A673 (cell line): ENCODE measurements around the gene CCDC61. TPM values are rescaled to one million over a fixed set of nuclear protein-coding genes. Genes with fewer than 3 reads are reported as not detected.

Experiments
- BruUV-seq: library from RNA; stranded (reverse); fragments of 400-500 nt; replicated peaks from 2 replicates; lab custom pipeline; 2021; lab: Mats Ljungman, UMichigan
- CTCF ChIA-PET: fragments of 300-600 bp; sonication (Branson Sonifier 250); formaldehyde crosslinking; loops from one replicate; lab custom pipeline; 2022; ENCODE audit warnings: antibody characterized with exemption; lab: Charles Lee
- POLR2A ChIA-PET: fragments of 300-600 bp; sonication (Branson Sonifier 250); formaldehyde crosslinking; loops from one replicate; lab custom pipeline; 2022; ENCODE audit warnings: antibody characterized with exemption; ENCODE audit not compliant: low non-redundant PET; lab: Charles Lee
- DNase-seq: peaks from one replicate; pipeline ENCODE4 v3.0.0-alpha.2; 2015; ENCODE audit warnings: low spot score
- H3K27ac ChIP-seq: fragments of 200-600 bp; sonication (generic); 2 replicates; pipeline ENCODE4 v1.5.1; 2016; ENCODE audit warnings: mixed run types, low read depth, mild to moderate bottlenecking, mixed read lengths, antibody characterized with exemption, low read length; ENCODE audit not compliant: poor library complexity, severe bottlenecking
- H3K27me3 ChIP-seq: fragments of 200-600 bp; sonication (generic); replicated peaks from 2 replicates; pipeline ENCODE4 v1.6.1; 2017; ENCODE audit warnings: mixed run types, low read depth, mild to moderate bottlenecking, mixed read lengths, antibody characterized with exemption, low read length; ENCODE audit not compliant: insufficient read depth, poor library complexity
- H3K36me3 ChIP-seq: fragments of 200-600 bp; sonication (generic); 2 replicates; pipeline ENCODE4 v1.6.1; 2016; ENCODE audit warnings: mixed run types, mild to moderate bottlenecking, mixed read lengths, antibody characterized with exemption, low read length; ENCODE audit not compliant: insufficient read depth, poor library complexity, severe bottlenecking
- H3K4me1 ChIP-seq: fragments of 200-600 bp; sonication (generic); 2 replicates; pipeline ENCODE4 v1.6.1; 2017; ENCODE audit warnings: mixed run types, mild to moderate bottlenecking, mixed read lengths, antibody characterized with exemption, low read length; ENCODE audit not compliant: insufficient read depth, poor library complexity, severe bottlenecking
- H3K4me3 ChIP-seq: fragments of 200-600 bp; sonication (generic); 2 replicates; pipeline ENCODE4 v1.5.1; 2016; ENCODE audit warnings: low read depth, mixed run types, mild to moderate bottlenecking, mixed read lengths, low read length; ENCODE audit not compliant: poor library complexity, severe bottlenecking
- H3K9me3 ChIP-seq: fragments of 200-600 bp; sonication (generic); 2 replicates; pipeline ENCODE4 v1.6.1; 2016; ENCODE audit warnings: mixed run types, low read depth, mild to moderate bottlenecking, mixed read lengths, antibody characterized with exemption, low read length; ENCODE audit not compliant: poor library complexity, severe bottlenecking
- EZH2 ChIP-seq: fragments of 200-600 bp; sonication (generic); IDR thresholded peaks from 2 replicates; pipeline ENCODE4 v1.6.1; 2017; ENCODE audit warnings: borderline replicate concordance, low read depth, mild to moderate bottlenecking, mixed read lengths, antibody characterized with exemption, low read length; ENCODE audit not compliant: poor library complexity, severe bottlenecking
- intact Hi-C: fragments of 100-400 bp; cut with micrococcal nuclease; formaldehyde crosslinking; loops from one replicate; pipeline ENCODE4 v1.10.0; 2022; ENCODE audit not compliant: unreplicated experiment
- total RNA-seq: library from RNA; stranded (reverse); gene quantifications from 2 replicates; pipeline ENCODE4 v1.2.3, GENCODE V29; 2021
- TF ChIP-seq, protein P1 (sequence below): fragments of 300-800, 200-600 bp; sonication (generic); conservative IDR thresholded peaks from 2 replicates; pipeline ENCODE4 v1.5.1; 2017; ENCODE audit warnings: low read depth, mild to moderate bottlenecking, antibody characterized with exemption, low read length, moderate library complexity, mixed read lengths

CCDC61 gene
- total RNA-seq, 1 experiment from 2014 or later = 16.5 TPM

DNA sequence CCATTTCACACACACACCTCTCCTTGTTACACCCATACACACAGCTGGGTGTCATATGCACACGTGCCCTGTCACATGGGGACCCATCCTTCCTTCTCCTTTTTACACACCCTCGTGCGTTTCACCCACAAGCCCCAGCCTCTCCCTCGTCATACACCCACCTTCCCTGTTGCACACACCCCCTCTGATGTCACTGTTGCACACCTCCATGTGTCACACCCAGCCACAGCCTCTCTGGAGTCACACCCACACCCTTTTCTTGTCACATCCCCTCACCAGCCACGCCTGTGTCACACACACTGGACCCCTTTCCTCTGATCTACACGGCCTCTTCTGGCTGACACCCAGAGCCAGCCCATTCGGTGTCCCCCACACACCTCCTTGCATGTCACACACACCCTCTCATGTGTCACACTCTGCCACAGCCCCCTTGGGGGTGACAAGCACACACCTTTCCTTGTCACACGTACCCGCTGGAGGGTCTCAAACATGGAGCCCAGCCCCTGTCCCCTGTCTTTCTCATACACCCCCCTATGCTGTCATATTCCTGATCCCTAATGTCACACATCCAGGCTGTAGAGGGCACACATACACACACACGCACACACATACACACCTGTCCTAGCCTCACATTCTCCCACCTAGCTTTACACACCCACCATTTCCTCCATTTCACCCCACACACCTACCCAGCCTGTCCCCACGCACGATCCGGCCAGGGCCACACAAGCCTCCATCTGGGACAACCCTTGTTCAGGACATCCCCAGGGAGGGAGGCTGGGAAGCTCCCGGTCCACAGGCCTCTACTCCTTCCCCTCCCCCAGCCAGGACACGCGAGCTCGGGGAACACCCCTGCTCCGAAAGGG, 23.0 kb upstream of the CCDC61 start:
- Histone ChIP-seq H3K4me3 (no peak overlapping the region), H3K36me3 (no peaks in the 10 kb centered on the region), H3K27me3 (peaks cover 56% of the 10 kb centered on the region), H3K4me1 (no peaks in the 10 kb centered on the region), H3K27ac (no peak overlapping the region), H3K9me3 (no peaks in the 10 kb centered on the region)
- TF ChIP-seq, protein P1, sequence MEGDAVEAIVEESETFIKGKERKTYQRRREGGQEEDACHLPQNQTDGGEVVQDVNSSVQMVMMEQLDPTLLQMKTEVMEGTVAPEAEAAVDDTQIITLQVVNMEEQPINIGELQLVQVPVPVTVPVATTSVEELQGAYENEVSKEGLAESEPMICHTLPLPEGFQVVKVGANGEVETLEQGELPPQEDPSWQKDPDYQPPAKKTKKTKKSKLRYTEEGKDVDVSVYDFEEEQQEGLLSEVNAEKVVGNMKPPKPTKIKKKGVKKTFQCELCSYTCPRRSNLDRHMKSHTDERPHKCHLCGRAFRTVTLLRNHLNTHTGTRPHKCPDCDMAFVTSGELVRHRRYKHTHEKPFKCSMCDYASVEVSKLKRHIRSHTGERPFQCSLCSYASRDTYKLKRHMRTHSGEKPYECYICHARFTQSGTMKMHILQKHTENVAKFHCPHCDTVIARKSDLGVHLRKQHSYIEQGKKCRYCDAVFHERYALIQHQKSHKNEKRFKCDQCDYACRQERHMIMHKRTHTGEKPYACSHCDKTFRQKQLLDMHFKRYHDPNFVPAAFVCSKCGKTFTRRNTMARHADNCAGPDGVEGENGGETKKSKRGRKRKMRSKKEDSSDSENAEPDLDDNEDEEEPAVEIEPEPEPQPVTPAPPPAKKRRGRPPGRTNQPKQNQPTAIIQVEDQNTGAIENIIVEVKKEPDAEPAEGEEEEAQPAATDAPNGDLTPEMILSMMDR = no peak
- TF ChIP-seq EZH2 = no peak
- intact Hi-C loops = no loop called here
- ChIA-PET CTCF (no interaction called here), POLR2A (no interaction called here)
- BruUV-seq = no TSS peak
- no peak for DNase-seq

DNA sequence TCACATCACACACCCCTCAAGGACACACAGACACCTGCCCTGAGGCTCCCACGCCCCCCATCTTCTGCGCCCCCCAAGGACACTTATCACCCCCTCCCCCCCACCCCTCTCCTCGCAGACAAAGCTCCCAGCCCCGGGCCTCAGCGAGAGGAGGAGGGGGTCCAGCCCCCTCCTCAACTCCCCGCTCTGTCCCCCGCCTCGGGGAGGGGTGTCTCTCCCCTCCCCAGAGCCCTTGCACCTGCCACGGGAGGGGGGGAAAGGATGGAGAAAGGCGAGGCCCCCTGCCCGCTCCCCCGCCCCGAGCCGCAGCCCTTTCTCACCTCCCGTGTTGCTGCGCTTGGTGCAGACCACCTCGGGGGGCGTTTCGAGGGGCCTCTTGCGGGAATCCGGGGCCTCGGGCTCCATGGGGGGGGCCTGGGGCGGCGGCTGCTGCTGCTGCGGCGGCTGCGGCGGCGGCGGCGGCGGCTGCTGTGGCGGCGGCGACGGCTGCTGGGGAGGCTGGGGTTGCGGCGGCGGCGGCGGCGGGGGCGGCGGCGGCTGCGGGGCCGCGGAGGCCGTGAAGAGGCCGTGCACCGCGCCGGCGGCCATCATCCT, 22.2 kb upstream of the CCDC61 start:
- BruUV-seq = no TSS peak
- H3K4me1 ChIP-seq = no peaks in the 10 kb centered on the region
- intact Hi-C loops = no loop called here
- POLR2A ChIA-PET = no interaction called here
- no peak for DNase-seq
- no peaks in the 10 kb centered on the region for H3K9me3 ChIP-seq
- H3K27me3 ChIP-seq = peaks cover 53% of the 10 kb centered on the region
- H3K36me3 ChIP-seq = no peaks in the 10 kb centered on the region
- CTCF ChIA-PET = no interaction called here
- no peak overlapping the region for H3K4me3 ChIP-seq
- TF ChIP-seq, protein P1 = no peak
- no peak overlapping the region for H3K27ac ChIP-seq

DNA sequence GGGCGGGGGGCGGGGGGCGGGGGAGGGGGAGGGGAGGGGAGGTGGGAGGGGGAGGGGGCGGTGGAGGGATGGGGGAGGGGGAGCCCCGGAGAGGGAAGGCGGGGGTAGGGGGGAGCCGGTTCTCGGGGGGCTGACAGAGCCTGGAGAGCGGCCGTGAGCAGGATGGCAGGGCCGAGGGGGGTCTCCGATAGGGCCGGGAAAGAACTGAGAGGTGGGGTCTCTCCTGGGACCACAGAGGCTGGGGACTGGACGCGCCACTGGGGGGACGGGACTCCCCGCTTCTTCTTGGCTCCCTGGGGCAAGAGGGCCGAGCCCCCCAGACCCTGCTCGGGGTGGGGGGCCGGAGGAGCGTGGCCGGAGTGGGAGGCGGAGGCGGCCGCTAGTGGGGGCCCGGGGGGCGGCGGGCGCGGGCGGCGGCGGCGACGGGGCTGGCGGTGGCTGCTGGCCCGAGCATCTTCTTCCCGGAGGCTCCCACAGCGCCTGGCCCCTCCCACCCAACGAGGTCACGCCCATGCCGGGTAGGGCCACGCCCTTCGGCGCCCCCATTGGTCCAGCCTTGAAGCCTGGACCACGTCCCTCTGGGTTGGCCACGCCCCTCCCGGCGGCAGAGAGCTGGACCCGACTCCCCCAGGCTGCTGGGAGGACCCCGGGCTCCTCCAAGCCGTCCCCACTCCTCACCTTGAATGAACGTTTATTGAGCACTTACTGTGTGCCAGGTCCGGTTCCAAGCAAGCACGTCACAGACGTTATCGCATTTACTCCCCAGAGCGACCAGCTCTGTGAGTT, 21.5 kb upstream of the CCDC61 start, which contains the start of gene NOVA2:
Gene NOVA2 (minus strand): TSS at position 313 of the 786 bp plus-strand sequence. CDS start 514 bp downstream, outside the sequence.
- Histone ChIP-seq H3K27ac (no peak within 1 kb of the TSS), H3K4me3 (peak within 1 kb of the TSS; percentile 36), H3K4me1 (no peaks in the 10 kb centered on the region), H3K27me3 (peaks cover 47% of the 10 kb centered on the region), H3K9me3 (no peaks in the 10 kb centered on the region), H3K36me3 (no peaks in the 10 kb centered on the region)
- CTCF ChIA-PET = interaction anchor here (0.6 kb wide), 1 partner anchor 92 kb away, joined by 4 read pairs; no protein-coding TSS in a partner anchor
- TF ChIP-seq, protein P1 = no peak
- TF ChIP-seq EZH2 = no peak
- no TSS peak for BruUV-seq
- POLR2A ChIA-PET = interaction anchor here (0.6 kb wide), 1 partner anchor 14 kb away, joined by 4 read pairs; no protein-coding TSS in a partner anchor
- DNase-seq = peak; percentile 84
- intact Hi-C loops = no loop called here
